Suprapubic skin (tissue), 3 donors: Measurements from ENCODE around the gene SYNDIG1.

Experiments
- EP300 ChIP-seq: sonication (generic); formaldehyde crosslinking; IDR thresholded peaks from one replicate; pipeline ENCODE4 v1.6.1; 2017; ENCODE audit warnings: antibody characterized with exemption
- TF ChIP-seq, protein P1 (sequence below), 2 donors: fragments of 200-600 bp in 1 of 2; fragments of 450-650 bp in 1 of 2; sonication (generic) in 1 of 2; IDR thresholded peaks; one replicate each; pipeline ENCODE4 v1.5.1; 2016 to 2019; ENCODE audit warnings: antibody characterized with exemption in 2 of 2, mild to moderate bottlenecking in 1 of 2, moderate library complexity in 1 of 2

GRCh38 chr20:24537210-24537609, 67.8 kb downstream of the SYNDIG1 start:
- TF ChIP-seq, protein P1, sequence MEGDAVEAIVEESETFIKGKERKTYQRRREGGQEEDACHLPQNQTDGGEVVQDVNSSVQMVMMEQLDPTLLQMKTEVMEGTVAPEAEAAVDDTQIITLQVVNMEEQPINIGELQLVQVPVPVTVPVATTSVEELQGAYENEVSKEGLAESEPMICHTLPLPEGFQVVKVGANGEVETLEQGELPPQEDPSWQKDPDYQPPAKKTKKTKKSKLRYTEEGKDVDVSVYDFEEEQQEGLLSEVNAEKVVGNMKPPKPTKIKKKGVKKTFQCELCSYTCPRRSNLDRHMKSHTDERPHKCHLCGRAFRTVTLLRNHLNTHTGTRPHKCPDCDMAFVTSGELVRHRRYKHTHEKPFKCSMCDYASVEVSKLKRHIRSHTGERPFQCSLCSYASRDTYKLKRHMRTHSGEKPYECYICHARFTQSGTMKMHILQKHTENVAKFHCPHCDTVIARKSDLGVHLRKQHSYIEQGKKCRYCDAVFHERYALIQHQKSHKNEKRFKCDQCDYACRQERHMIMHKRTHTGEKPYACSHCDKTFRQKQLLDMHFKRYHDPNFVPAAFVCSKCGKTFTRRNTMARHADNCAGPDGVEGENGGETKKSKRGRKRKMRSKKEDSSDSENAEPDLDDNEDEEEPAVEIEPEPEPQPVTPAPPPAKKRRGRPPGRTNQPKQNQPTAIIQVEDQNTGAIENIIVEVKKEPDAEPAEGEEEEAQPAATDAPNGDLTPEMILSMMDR (IDR thresholded peaks at IDR 0.05), result no peak
- no peak for TF ChIP-seq EP300
